Upper lobe of right lung (tissue), 1 donor: ENCODE measurements around the gene TP53AIP1. TPM values are rescaled to one million over a fixed set of nuclear protein-coding genes. Genes with fewer than 3 reads are reported as not detected.

Source experiments
- ATAC-seq: fragments of 200-7000 bp; cut with Tn5 transposase; one replicate; pipeline ENCODE4 v1.9.1; 2020; ENCODE audit warnings: mild to moderate bottlenecking, moderate library complexity
- DNase-seq: peaks from one replicate; pipeline ENCODE4 v3.0.0-alpha.2; 2020
- H3K27ac ChIP-seq: fragments of 200-600 bp; one replicate; pipeline ENCODE4 v1.8.0; 2022
- H3K27me3 ChIP-seq: fragments of 200-600 bp; one replicate; pipeline ENCODE4 v1.8.0; 2022; ENCODE audit warnings: mild to moderate bottlenecking
- H3K36me3 ChIP-seq: fragments of 200-600 bp; one replicate; pipeline ENCODE4 v1.8.0; 2022
- H3K4me1 ChIP-seq: fragments of 200-600 bp; one replicate; pipeline ENCODE4 v1.8.0; 2022
- H3K4me3 ChIP-seq: fragments of 200-600 bp; one replicate; pipeline ENCODE4 v1.8.0; 2022; ENCODE audit warnings: mild to moderate bottlenecking
- H3K9me3 ChIP-seq: fragments of 200-600 bp; one replicate; pipeline ENCODE4 v1.8.0; 2022
- CTCF ChIP-seq: fragments of 200-600 bp; IDR thresholded peaks from one replicate; pipeline ENCODE4 v1.8.0; 2022; ENCODE audit warnings: antibody characterized with exemption
- intact Hi-C: fragments of 100-400 bp; cut with DNase I; formaldehyde crosslinking; loops from one replicate; pipeline ENCODE4 v1.11.0; 2022
- total RNA-seq: library from RNA; stranded (reverse); fragmentation: NEBNext Ultra II Directional; extraction: Animal tissue kit (Norgen Biotek cat#: 25700); gene quantifications from one replicate; pipeline ENCODE4 v1.2.1, GENCODE V29; 2021
- donor health status: DM: no; HTN: yes; CAD: no; lungs with severe emphysema.

Gene TP53AIP1
- total RNA-seq, 1 donor from 2014 or later: not detected

DNA sequence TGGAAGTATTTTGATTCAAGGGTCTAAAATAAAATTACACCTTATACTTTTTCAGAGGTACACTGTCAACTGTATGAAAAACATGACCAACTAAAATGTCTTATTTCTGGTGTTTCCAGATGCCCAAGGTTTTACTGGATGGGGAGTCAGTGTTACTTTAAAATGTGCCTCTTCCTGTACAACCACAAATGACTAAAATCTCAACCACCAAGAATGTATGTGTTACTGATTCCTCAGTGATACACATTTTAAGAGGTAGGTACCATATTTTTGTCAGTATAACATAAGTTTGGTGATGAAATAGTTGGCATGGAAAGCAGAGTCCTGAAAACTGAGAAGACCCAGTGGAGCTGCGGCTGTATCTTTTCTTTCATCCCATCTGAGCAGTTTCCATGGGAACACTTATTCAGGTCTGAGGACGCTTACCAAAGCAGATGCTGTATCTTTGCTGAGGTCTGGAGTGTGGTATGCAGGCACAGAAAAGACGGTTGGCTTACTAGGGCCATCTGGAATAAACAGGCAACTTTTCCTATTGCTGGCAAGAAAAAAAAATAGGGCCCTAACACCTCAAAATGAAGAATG, 21.2 kb upstream of the TP53AIP1 start:
- intact Hi-C loops: no loop called here
- no peak for DNase-seq
- no peak for ATAC-seq

GRCh38 chr11:128962896-128963295, 20.2 kb upstream of the TP53AIP1 start:
- TF ChIP-seq CTCF: no peak
- Histone ChIP-seq H3K4me3 (no peak overlapping the region), H3K27ac (no peak overlapping the region), H3K9me3 (no peaks in the 10 kb centered on the region), H3K36me3 (no peaks in the 10 kb centered on the region), H3K4me1 (no peaks in the 10 kb centered on the region), H3K27me3 (no peaks in the 10 kb centered on the region)
- DNase-seq: no peak
- no peak for ATAC-seq
- intact Hi-C loops: no loop called here

More for the DNA sequence above, 21.2 kb upstream of the TP53AIP1 start:
- TF ChIP-seq CTCF: no peak
- Histone ChIP-seq H3K27ac (no peak overlapping the region), H3K4me1 (no peaks in the 10 kb centered on the region), H3K4me3 (no peak overlapping the region), H3K36me3 (peaks cover 3% of the 10 kb centered on the region), H3K9me3 (no peaks in the 10 kb centered on the region), H3K27me3 (no peaks in the 10 kb centered on the region)

- DNase-seq (no peak), ATAC-seq (no peak)
- Histone ChIP-seq H3K4me3 (no peak overlapping the region), H3K27me3 (no peaks in the 10 kb centered on the region), H3K9me3 (no peaks in the 10 kb centered on the region), H3K27ac (no peak overlapping the region), H3K4me1 (no peaks in the 10 kb centered on the region), H3K36me3 (no peaks in the 10 kb centered on the region)
- intact Hi-C loops: no loop called here
- TF ChIP-seq CTCF: no peak
Measured at GRCh38 chr11:128961645-128962044, 19.0 kb upstream of the TP53AIP1 start.

- H3K4me3 ChIP-seq: no peak overlapping the region
- DNase-seq (no peak), ATAC-seq (peak; percentile 22)
- intact Hi-C loops: loop anchor here (2.0 to 10.0 kb wide), 2 partner anchors 72 to 802 kb away; no protein-coding TSS in a partner anchor
- TF ChIP-seq CTCF: no peak
- no peaks in the 10 kb centered on the region for H3K27me3 ChIP-seq
- H3K36me3 ChIP-seq: no peaks in the 10 kb centered on the region
- no peaks in the 10 kb centered on the region for H3K4me1 ChIP-seq
- H3K9me3 ChIP-seq: no peaks in the 10 kb centered on the region
- no peak overlapping the region for H3K27ac ChIP-seq
Measured at GRCh38 chr11:128957202-128957482, 14.5 kb upstream of the TP53AIP1 start.

DNA sequence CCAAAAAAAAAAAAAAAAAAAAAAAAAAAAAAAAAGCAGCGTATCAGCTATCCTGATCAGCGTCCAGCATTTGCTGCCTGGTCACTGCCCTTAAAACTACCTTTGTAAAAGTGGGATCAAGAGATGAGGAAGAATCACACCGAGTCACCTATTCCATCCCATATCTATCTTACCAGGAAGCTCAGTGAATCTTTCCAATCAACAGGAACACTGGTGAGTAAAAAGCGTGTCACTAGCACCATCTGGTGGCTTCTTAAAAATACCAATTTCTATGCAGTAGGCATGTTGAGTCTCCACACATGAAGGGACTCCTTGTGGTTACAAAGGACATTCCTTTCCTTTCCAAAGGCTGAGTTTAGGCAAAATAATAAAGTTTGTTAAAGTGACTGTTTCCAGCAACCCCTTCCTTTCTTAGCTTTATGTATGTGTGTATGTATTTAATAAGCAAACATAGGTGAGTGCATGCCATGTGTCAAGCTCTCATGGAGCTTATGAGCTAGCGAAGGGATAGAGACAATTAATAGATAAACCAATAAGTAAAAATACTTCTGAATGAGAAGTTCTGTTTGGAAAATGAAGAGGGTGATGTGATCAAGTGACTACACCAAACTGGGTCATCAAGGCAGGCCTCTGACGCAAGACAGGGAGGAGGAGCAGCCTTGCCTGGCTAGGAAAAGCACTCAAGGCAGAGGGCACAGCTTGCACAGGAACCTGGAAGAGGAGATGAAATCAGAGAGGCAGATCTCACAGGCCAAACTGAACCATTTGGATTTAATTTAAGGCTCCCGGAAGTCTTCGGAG, 13.9 kb upstream of the TP53AIP1 start:
- intact Hi-C loops: loop anchor here (2.0 to 10.0 kb wide), 2 partner anchors 72 to 802 kb away; no protein-coding TSS in a partner anchor
- Histone ChIP-seq H3K36me3 (no peaks in the 10 kb centered on the region), H3K4me3 (no peak overlapping the region), H3K27ac (no peak overlapping the region), H3K9me3 (no peaks in the 10 kb centered on the region), H3K27me3 (no peaks in the 10 kb centered on the region), H3K4me1 (no peaks in the 10 kb centered on the region)
- TF ChIP-seq CTCF: peak; percentile 76
- ATAC-seq (peak; percentile 87), DNase-seq (no peak)
